CD8-positive, alpha-beta memory T cell (primary cell): Measurements from ENCODE around the gene PRPS1L1. TPM values are rescaled to one million over a fixed set of nuclear protein-coding genes. Genes with fewer than 3 reads are reported as not detected.

Source experiments
- CTCF ChIA-PET: fragments of 350-600 bp; sonication (Branson Sonifier 250); formaldehyde crosslinking; loops from one replicate; lab custom pipeline; 2021; ENCODE audit warnings: antibody characterized with exemption; lab: Charles Lee
- POLR2A ChIA-PET: fragments of 350-600 bp; sonication (Branson Sonifier 250); formaldehyde crosslinking; loops from one replicate; lab custom pipeline; 2021; ENCODE audit warnings: antibody characterized with exemption; lab: Charles Lee
- DNase-seq, 5 donors: peaks; one replicate each; pipeline versions ENCODE4 v3.0.0 to v3.0.0-alpha.2; 2020 to 2022; ENCODE audit warnings: mixed read lengths in 1 of 5
- H3K27ac ChIP-seq: one replicate; pipeline ENCODE4 v1.7.0; 2013; ENCODE audit warnings: low read depth, mild to moderate bottlenecking, low read length, moderate library complexity
- H3K27me3 ChIP-seq: 2 replicates; pipeline ENCODE4 v1.7.0; 2013; ENCODE audit warnings: low read length, mild to moderate bottlenecking; ENCODE audit not compliant: insufficient read depth, poor library complexity, severe bottlenecking
- H3K36me3 ChIP-seq: 2 replicates; pipeline ENCODE4 v1.7.0; 2013; ENCODE audit warnings: mild to moderate bottlenecking, low read length, moderate library complexity; ENCODE audit not compliant: insufficient read depth
- H3K4me1 ChIP-seq: 2 replicates; pipeline ENCODE4 v1.7.0; 2013; ENCODE audit warnings: mild to moderate bottlenecking, low read length, moderate library complexity; ENCODE audit not compliant: insufficient read depth
- H3K4me3 ChIP-seq: 2 replicates; pipeline ENCODE4 v1.7.0; 2013; ENCODE audit warnings: mild to moderate bottlenecking, low read length
- H3K9me3 ChIP-seq: 2 replicates; pipeline ENCODE4 v1.7.0; 2013; ENCODE audit warnings: mild to moderate bottlenecking, low read length
- H3K27ac Mint-ChIP-seq, 8 donors: one replicate each; pipeline ENCODE4 v1.8.0; 2020 to 2021; ENCODE audit warnings: mixed read lengths in 8 of 8, mild to moderate bottlenecking in 6 of 8, inconsistent platforms in 3 of 8, moderate library complexity in 3 of 8
- H3K27me3 Mint-ChIP-seq, 2 donors: one replicate each; pipeline ENCODE4 v1.8.0; 2020 to 2021; ENCODE audit warnings: mixed read lengths in 2 of 2, mild to moderate bottlenecking in 1 of 2, moderate library complexity in 1 of 2
- H3K36me3 Mint-ChIP-seq, 3 donors: one replicate each; pipeline ENCODE4 v1.8.0; 2020 to 2021; ENCODE audit warnings: mixed read lengths in 3 of 3, inconsistent platforms in 1 of 3, mild to moderate bottlenecking in 1 of 3
- H3K4me1 Mint-ChIP-seq, 3 donors: one replicate each; pipeline ENCODE4 v1.8.0; 2020 to 2021; ENCODE audit warnings: mixed read lengths in 3 of 3, inconsistent platforms in 1 of 3, mild to moderate bottlenecking in 1 of 3
- H3K4me3 Mint-ChIP-seq, 7 donors: one replicate each; pipeline ENCODE4 v1.8.0; 2020 to 2021; ENCODE audit warnings: mixed read lengths in 7 of 7, mild to moderate bottlenecking in 6 of 7, moderate library complexity in 4 of 7, inconsistent platforms in 2 of 7
- H3K9me3 Mint-ChIP-seq, 5 donors: one replicate each; pipeline ENCODE4 v1.8.0; 2020 to 2022; ENCODE audit warnings: mixed read lengths in 5 of 5, mild to moderate bottlenecking in 3 of 5, moderate library complexity in 2 of 5, inconsistent platforms in 1 of 5
- polyA plus RNA-seq: library from polyadenylated mRNA; unstranded; fragments of 300-500 nt; fragmentation: Illumina TruSeq; gene quantifications from one replicate; pipeline ENCODE4 v1.2.3, GENCODE V29; 2021
- total RNA-seq, 2 experiments: library from RNA; stranded (reverse); gene quantifications; one replicate each; pipeline ENCODE4 v1.2.3, GENCODE V29; 2021

PRPS1L1 gene
- total and polyA plus RNA-seq, 3 experiments from 2014 or later: not detected

GRCh38 chr7:18030758-18031157 is 3.1 kb upstream of the PRPS1L1 start:
- Mint-ChIP-seq H3K9me3 (no peaks in the 10 kb centered on the region), H3K27ac (no peak overlapping the region), H3K36me3 (no peaks in the 10 kb centered on the region), H3K4me1 (no peaks in the 10 kb centered on the region), H3K4me3 (no peak overlapping the region), H3K27me3 (peaks cover 6 to 9% of the 10 kb centered on the region in 2 donors)
- no peaks in the 10 kb centered on the region for H3K27me3 ChIP-seq
- H3K36me3 ChIP-seq: no peaks in the 10 kb centered on the region
- H3K4me3 ChIP-seq: no peak overlapping the region
- H3K27ac ChIP-seq: no peak overlapping the region
- ChIA-PET CTCF (interaction anchor here (0.9 kb wide), 1 partner anchor 17 kb away, joined by 3 read pairs; no protein-coding TSS in a partner anchor), POLR2A (no interaction called here)
- DNase-seq: no peak
- no peaks in the 10 kb centered on the region for H3K4me1 ChIP-seq
- no peaks in the 10 kb centered on the region for H3K9me3 ChIP-seq

- H3K36me3 ChIP-seq: no peaks in the 10 kb centered on the region
- no peaks in the 10 kb centered on the region for H3K36me3 Mint-ChIP-seq
- H3K4me3 Mint-ChIP-seq: no peak overlapping the region
- no peak overlapping the region for H3K4me3 ChIP-seq
- H3K9me3 Mint-ChIP-seq: no peaks in the 10 kb centered on the region
- no peak for DNase-seq
- no peaks in the 10 kb centered on the region for H3K9me3 ChIP-seq
- no peaks in the 10 kb centered on the region for H3K27me3 ChIP-seq
- H3K27me3 Mint-ChIP-seq: peaks cover 11 to 13% of the 10 kb centered on the region in 2 donors
- ChIA-PET POLR2A (no interaction called here), CTCF (no interaction called here)
- H3K27ac ChIP-seq: no peak overlapping the region
- H3K27ac Mint-ChIP-seq: no peak overlapping the region
- H3K4me1 Mint-ChIP-seq: no peaks in the 10 kb centered on the region
- H3K4me1 ChIP-seq: no peaks in the 10 kb centered on the region
Observed at GRCh38 chr7:18020138-18020715, 7.4 kb downstream of the PRPS1L1 start.

- H3K27me3 Mint-ChIP-seq: peaks cover 17% of the 10 kb centered on the region in 2 donors
Observed at GRCh38 chr7:18019555-18019954, 8.1 kb downstream of the PRPS1L1 start.

GRCh38 chr7:18018296-18019215 is 9.1 kb downstream of the PRPS1L1 start:
- Histone ChIP-seq H3K4me3 (no peak overlapping the region), H3K36me3 (no peaks in the 10 kb centered on the region), H3K27me3 (no peaks in the 10 kb centered on the region), H3K27ac (no peak overlapping the region), H3K4me1 (no peaks in the 10 kb centered on the region), H3K9me3 (no peaks in the 10 kb centered on the region)
- Mint-ChIP-seq H3K27me3 (peaks cover 19 to 25% of the 10 kb centered on the region in 2 donors), H3K4me1 (no peaks in the 10 kb centered on the region), H3K27ac (no peak overlapping the region), H3K4me3 (no peak overlapping the region), H3K9me3 (no peaks in the 10 kb centered on the region), H3K36me3 (no peaks in the 10 kb centered on the region)
- ChIA-PET CTCF (no interaction called here), POLR2A (no interaction called here)
- DNase-seq: no peak

More at GRCh38 chr7:18019555-18019954, 8.1 kb downstream of the PRPS1L1 start:
- Histone ChIP-seq H3K36me3 (no peaks in the 10 kb centered on the region), H3K4me1 (no peaks in the 10 kb centered on the region), H3K27me3 (no peaks in the 10 kb centered on the region), H3K4me3 (no peak overlapping the region), H3K27ac (no peak overlapping the region), H3K9me3 (no peaks in the 10 kb centered on the region)
- POLR2A ChIA-PET: no interaction called here
- CTCF ChIA-PET: no interaction called here
- Mint-ChIP-seq H3K36me3 (no peaks in the 10 kb centered on the region), H3K4me3 (no peak overlapping the region), H3K27ac (no peak overlapping the region), H3K9me3 (no peaks in the 10 kb centered on the region), H3K4me1 (no peaks in the 10 kb centered on the region)
- DNase-seq: no peak

GRCh38 chr7:18016547-18017444 is 10.8 kb downstream of the PRPS1L1 start:
- no peaks in the 10 kb centered on the region for H3K27me3 ChIP-seq
- ChIA-PET CTCF (no interaction called here), POLR2A (no interaction called here)
- H3K4me3 Mint-ChIP-seq: no peak overlapping the region
- H3K4me3 ChIP-seq: no peak overlapping the region
- H3K9me3 Mint-ChIP-seq: no peaks in the 10 kb centered on the region
- no peaks in the 10 kb centered on the region for H3K36me3 ChIP-seq
- H3K27ac ChIP-seq: no peak overlapping the region
- H3K4me1 Mint-ChIP-seq: no peaks in the 10 kb centered on the region
- H3K36me3 Mint-ChIP-seq: no peaks in the 10 kb centered on the region
- H3K4me1 ChIP-seq: no peaks in the 10 kb centered on the region
- no peak for DNase-seq
- no peaks in the 10 kb centered on the region for H3K9me3 ChIP-seq
- H3K27me3 Mint-ChIP-seq: peaks cover 22 to 29% of the 10 kb centered on the region in 2 donors
- H3K27ac Mint-ChIP-seq: no peak overlapping the region

GRCh38 chr7:18013936-18014335 is 13.7 kb downstream of the PRPS1L1 start:
- H3K36me3 Mint-ChIP-seq: no peaks in the 10 kb centered on the region
- DNase-seq: no peak
- H3K27me3 ChIP-seq: no peaks in the 10 kb centered on the region
- no peak overlapping the region for H3K4me3 ChIP-seq
- ChIA-PET CTCF (interaction anchor here (0.6 to 0.9 kb wide), 2 partner anchors 16 to 72 kb away, joined by 3 read pairs; no protein-coding TSS in a partner anchor), POLR2A (no interaction called here)
- H3K27me3 Mint-ChIP-seq: peaks cover 26 to 44% of the 10 kb centered on the region in 2 donors
- H3K9me3 ChIP-seq: no peaks in the 10 kb centered on the region
- H3K9me3 Mint-ChIP-seq: peaks cover 0 to 3% (median 0%) of the 10 kb centered on the region in 5 donors
- no peak overlapping the region for H3K27ac ChIP-seq
- no peaks in the 10 kb centered on the region for H3K36me3 ChIP-seq
- no peaks in the 10 kb centered on the region for H3K4me1 Mint-ChIP-seq
- no peak overlapping the region for H3K4me3 Mint-ChIP-seq
- no peak overlapping the region for H3K27ac Mint-ChIP-seq
- H3K4me1 ChIP-seq: no peaks in the 10 kb centered on the region

- H3K36me3 Mint-ChIP-seq: no peaks in the 10 kb centered on the region
- no peaks in the 10 kb centered on the region for H3K4me1 ChIP-seq
- no peaks in the 10 kb centered on the region for H3K36me3 ChIP-seq
- no peak overlapping the region for H3K4me3 ChIP-seq
- H3K27ac ChIP-seq: no peak overlapping the region
- no peaks in the 10 kb centered on the region for H3K9me3 ChIP-seq
- POLR2A ChIA-PET: no interaction called here
- no peaks in the 10 kb centered on the region for H3K4me1 Mint-ChIP-seq
- CTCF ChIA-PET: no interaction called here
- no peak overlapping the region for H3K4me3 Mint-ChIP-seq
- peaks cover 0 to 2% (median 0%) of the 10 kb centered on the region in 5 donors for H3K9me3 Mint-ChIP-seq
- no peaks in the 10 kb centered on the region for H3K27me3 ChIP-seq
- H3K27me3 Mint-ChIP-seq: peaks cover 0 to 5% of the 10 kb centered on the region in 2 donors
- no peak overlapping the region for H3K27ac Mint-ChIP-seq
- DNase-seq: no peak
Observed at GRCh38 chr7:18004372-18004771, 23.3 kb downstream of the PRPS1L1 start.
